HG03521 (cell line): ENCODE measurements around the gene DTHD1.
A peak's percentile ranks its signal among the peaks of the same experiment; 100 is the strongest.

Experiments used
- ATAC-seq: cut with Tn5 transposase; IDR thresholded peaks from one replicate; pipeline ENCODE4 v1.9.1; 2021; ENCODE audit warnings: mild to moderate bottlenecking, moderate library complexity; ENCODE audit not compliant: unreplicated experiment

Gene DTHD1

GRCh38 chr4:36269101-36269500 lies 12.3 kb upstream of the DTHD1 start:
- ATAC-seq, result no peak

GRCh38 chr4:36269533-36270173 lies 11.8 kb upstream of the DTHD1 start:
- ATAC-seq, result no peak

GRCh38 chr4:36273276-36273675 lies 8.1 kb upstream of the DTHD1 start:
- ATAC-seq, result no peak

GRCh38 chr4:36274158-36274557 lies 7.3 kb upstream of the DTHD1 start:
- ATAC-seq, result no peak

GRCh38 chr4:36277533-36277932 lies 3.9 kb upstream of the DTHD1 start:
- ATAC-seq, result no peak

GRCh38 chr4:36278789-36279188 lies 2.6 kb upstream of the DTHD1 start:
- ATAC-seq, result no peak

GRCh38 chr4:36280555-36280954 lies 861 bp upstream of the DTHD1 start:
- no peak for ATAC-seq

- ATAC-seq, result no peak
Measured at GRCh38 chr4:36282503-36283030, 1.2 kb downstream of the DTHD1 start.

GRCh38 chr4:36283912-36284465 lies 2.6 kb downstream of the DTHD1 start:
- no peak for ATAC-seq

GRCh38 chr4:36285784-36286480 lies 4.5 kb downstream of the DTHD1 start:
- peak; percentile 99 for ATAC-seq

- peak; percentile 19 for ATAC-seq
Measured at GRCh38 chr4:36286481-36286871, 5.1 kb downstream of the DTHD1 start.

- ATAC-seq, result no peak
Measured at GRCh38 chr4:36288731-36289426, 7.5 kb downstream of the DTHD1 start.

- no peak for ATAC-seq
Measured at GRCh38 chr4:36290641-36291040, 9.2 kb downstream of the DTHD1 start.

- no peak for ATAC-seq
Measured at GRCh38 chr4:36292556-36293188, 11.3 kb downstream of the DTHD1 start.

- ATAC-seq, result no peak
Measured at GRCh38 chr4:36301127-36301526, 19.7 kb downstream of the DTHD1 start.

GRCh38 chr4:36303426-36304137 lies 22.2 kb downstream of the DTHD1 start:
- ATAC-seq, result peak; percentile 79

- ATAC-seq, result peak; percentile 10
Measured at GRCh38 chr4:36304138-36304681, 22.8 kb downstream of the DTHD1 start.

GRCh38 chr4:36308150-36308549 lies 26.7 kb downstream of the DTHD1 start:
- no peak for ATAC-seq

- no peak for ATAC-seq
Measured at GRCh38 chr4:36310216-36310615, 28.8 kb downstream of the DTHD1 start.

GRCh38 chr4:36310793-36311192 lies 29.4 kb downstream of the DTHD1 start:
- ATAC-seq, result no peak
